PC-9 (cell line): Measurements from ENCODE around the gene CDH13.

Experiments
- EZH2 ChIP-seq: fragments of 200-600 bp; sonication (generic); IDR thresholded peaks from 2 replicates; pipeline ENCODE4 v1.8.0; 2017; ENCODE audit warnings: antibody characterized with exemption, low read depth
- TF ChIP-seq, protein P1 (sequence below): fragments of 200-600 bp; sonication (generic); conservative IDR thresholded peaks from 2 replicates; pipeline ENCODE4 v1.6.1; 2017; ENCODE audit warnings: mixed run types, antibody characterized with exemption, mild to moderate bottlenecking, moderate library complexity

GRCh38 chr16:83214671-83215070, 587.9 kb downstream of the CDH13 start:
- TF ChIP-seq, protein P1, sequence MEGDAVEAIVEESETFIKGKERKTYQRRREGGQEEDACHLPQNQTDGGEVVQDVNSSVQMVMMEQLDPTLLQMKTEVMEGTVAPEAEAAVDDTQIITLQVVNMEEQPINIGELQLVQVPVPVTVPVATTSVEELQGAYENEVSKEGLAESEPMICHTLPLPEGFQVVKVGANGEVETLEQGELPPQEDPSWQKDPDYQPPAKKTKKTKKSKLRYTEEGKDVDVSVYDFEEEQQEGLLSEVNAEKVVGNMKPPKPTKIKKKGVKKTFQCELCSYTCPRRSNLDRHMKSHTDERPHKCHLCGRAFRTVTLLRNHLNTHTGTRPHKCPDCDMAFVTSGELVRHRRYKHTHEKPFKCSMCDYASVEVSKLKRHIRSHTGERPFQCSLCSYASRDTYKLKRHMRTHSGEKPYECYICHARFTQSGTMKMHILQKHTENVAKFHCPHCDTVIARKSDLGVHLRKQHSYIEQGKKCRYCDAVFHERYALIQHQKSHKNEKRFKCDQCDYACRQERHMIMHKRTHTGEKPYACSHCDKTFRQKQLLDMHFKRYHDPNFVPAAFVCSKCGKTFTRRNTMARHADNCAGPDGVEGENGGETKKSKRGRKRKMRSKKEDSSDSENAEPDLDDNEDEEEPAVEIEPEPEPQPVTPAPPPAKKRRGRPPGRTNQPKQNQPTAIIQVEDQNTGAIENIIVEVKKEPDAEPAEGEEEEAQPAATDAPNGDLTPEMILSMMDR, result no peak
- no peak for TF ChIP-seq EZH2
